B cell (primary cell): ENCODE results near the gene VASH1. TPM values are rescaled to one million over a fixed set of nuclear protein-coding genes. Genes with fewer than 3 reads are reported as not detected.

Source experiments
- ATAC-seq: fragments of 200-7000 bp; cut with Tn5 transposase; one replicate; pipeline ENCODE4 v1.10.0; 2021; ENCODE audit warnings: low read depth, mild to moderate bottlenecking, moderate number of reproducible peaks, moderate library complexity
- CTCF ChIA-PET: fragments of 350-600 bp; sonication (Branson Sonifier 250); formaldehyde crosslinking; loops from one replicate; lab custom pipeline; 2021; ENCODE audit warnings: antibody characterized with exemption, inconsistent platforms; lab: Charles Lee
- POLR2A ChIA-PET: fragments of 350-600 bp; sonication (Branson Sonifier 250); formaldehyde crosslinking; loops from one replicate; lab custom pipeline; 2021; ENCODE audit warnings: antibody characterized with exemption; lab: Charles Lee
- DNase-seq: peaks from one replicate; pipeline ENCODE4 v3.0.0; 2013
- H2AFZ ChIP-seq: 2 replicates; pipeline ENCODE4 v1.6.1; 2012; ENCODE audit warnings: mild to moderate bottlenecking, low read depth, low read length; ENCODE audit not compliant: insufficient read depth, poor library complexity, severe bottlenecking
- H3K27ac ChIP-seq, 2 donors: 1 replicate in 1 of 2; 2 replicates in 1 of 2; pipeline ENCODE4 v1.5.1; 2012 to 2013; ENCODE audit warnings: low read length in 2 of 2, mild to moderate bottlenecking in 2 of 2, moderate library complexity in 1 of 2
- H3K27me3 ChIP-seq, 4 experiments: fragments of 200-600 bp in 1 of 4; sonication (generic) in 1 of 4; replicated peaks in 1 of 4; 1 replicate in 2 of 4; 2 replicates in 2 of 4; pipeline versions ENCODE4 v1.6.1 to v1.7.0; 2013 to 2016; ENCODE audit warnings: low read length in 3 of 4, mild to moderate bottlenecking in 2 of 4, mixed read lengths in 1 of 4, moderate library complexity in 1 of 4; ENCODE audit not compliant: insufficient read depth in 4 of 4, control insufficient read depth in 3 of 4; ENCODE audit errors: control extremely low read depth in 1 of 4
- H3K36me3 ChIP-seq, 2 experiments: replicated peaks in 1 of 2; 1 replicate in 1 of 2; 2 replicates in 1 of 2; pipeline versions ENCODE4 v1.6.1 to v1.7.1; 2013; ENCODE audit warnings: low read length in 1 of 2; ENCODE audit not compliant: insufficient read depth in 2 of 2, control insufficient read depth in 1 of 2; ENCODE audit errors: control extremely low read depth in 1 of 2, extremely low read depth in 1 of 2
- H3K4me1 ChIP-seq, 2 donors: fragments of 200-600 bp in 1 of 2; sonication (generic) in 1 of 2; 1 replicate in 1 of 2; 2 replicates in 1 of 2; pipeline versions ENCODE4 v1.5.1 to v1.6.1; 2013 to 2017; ENCODE audit warnings: low read length in 2 of 2; ENCODE audit not compliant: control insufficient read depth in 2 of 2, insufficient read depth in 2 of 2
- H3K4me2 ChIP-seq: replicated peaks from 2 replicates; pipeline ENCODE3; 2012; ENCODE audit warnings: mild to moderate bottlenecking, low read depth, low read length; ENCODE audit not compliant: poor library complexity, severe bottlenecking
- H3K4me3 ChIP-seq, 5 experiments: fragments of 200-600 bp in 1 of 5; sonication (generic) in 1 of 5; 1 replicate in 3 of 5; 2 replicates in 2 of 5; pipeline versions ENCODE4 v1.5.1 to v1.7.0; 2011 to 2016; ENCODE audit warnings: low read length in 4 of 5, mild to moderate bottlenecking in 4 of 5, low read depth in 2 of 5, control low read depth in 1 of 5, moderate library complexity in 1 of 5; ENCODE audit not compliant: insufficient read depth in 1 of 5; ENCODE audit errors: control extremely low read depth in 1 of 5, extremely low read depth in 1 of 5
- H3K79me2 ChIP-seq: fragments of 200-600 bp; sonication (generic); one replicate; pipeline ENCODE4 v1.6.0; 2016; ENCODE audit warnings: low read length; ENCODE audit not compliant: control insufficient read depth, insufficient read depth
- H3K9ac ChIP-seq: fragments of 200-600 bp; sonication (generic); 2 replicates; pipeline ENCODE4 v1.6.1; 2017; ENCODE audit warnings: mild to moderate bottlenecking, low read length, moderate library complexity
- H3K9me3 ChIP-seq, 3 donors: one replicate each; pipeline versions ENCODE4 v1.6.1 to v1.7.1; 2013; ENCODE audit warnings: low read length in 2 of 3; ENCODE audit not compliant: control insufficient read depth in 2 of 3, insufficient read depth in 1 of 3; ENCODE audit errors: control extremely low read depth in 1 of 3
- H4K20me1 ChIP-seq: 2 replicates; pipeline ENCODE4 v1.6.0; 2012; ENCODE audit warnings: mild to moderate bottlenecking, low read length; ENCODE audit not compliant: insufficient read depth, control insufficient read depth, poor library complexity, severe bottlenecking
- H3K27ac Mint-ChIP-seq: one replicate; pipeline ENCODE4 v1.8.0; 2021; ENCODE audit warnings: mixed read lengths
- H3K27me3 Mint-ChIP-seq: one replicate; pipeline ENCODE4 v1.8.0; 2021; ENCODE audit warnings: mixed read lengths
- H3K4me1 Mint-ChIP-seq: one replicate; pipeline ENCODE4 v1.8.0; 2021; ENCODE audit warnings: mixed read lengths
- H3K4me3 Mint-ChIP-seq: one replicate; pipeline ENCODE4 v1.8.0; 2021; ENCODE audit warnings: mixed read lengths
- H3K9me3 Mint-ChIP-seq: one replicate; pipeline ENCODE4 v1.8.0; 2022; ENCODE audit warnings: mixed read lengths; ENCODE audit not compliant: insufficient read depth
- EZH2 ChIP-seq: IDR thresholded peaks from 2 replicates; pipeline ENCODE4 v1.6.1; 2012; ENCODE audit warnings: borderline replicate concordance, low read depth, mild to moderate bottlenecking, moderate library complexity, low read length; ENCODE audit not compliant: insufficient read depth, poor library complexity, severe bottlenecking
- WGBS: methylation state at CpG from one replicate; pipeline ENCODE4 v1.1.5; 2013; ENCODE audit warnings: missing lambda C conversion rate; ENCODE audit not compliant: insufficient coverage; 5-methylcytosine and 5-hydroxymethylcytosine counted together
- intact Hi-C: fragments of 100-400 bp; cut with micrococcal nuclease; formaldehyde crosslinking; loops from one replicate; pipeline ENCODE4 v1.10.0; 2022
- polyA plus RNA-seq: library from polyadenylated mRNA; depleted of rRNA; stranded (reverse); fragments of >200 nt; gene quantifications from 2 replicates; pipeline ENCODE4 v1.2.3, GENCODE V29; 2012
- total RNA-seq, 2 donors: library from RNA; stranded (reverse); fragments of 120-200 nt in 1 of 2; gene quantifications; 1 replicate in 1 of 2; 2 replicates in 1 of 2; pipeline versions ENCODE4 v1.2.3 to v1.2.4, GENCODE V29; 2013 to 2022
- TF ChIP-seq, protein P1 (sequence below): fragments of 200-600 bp; IDR thresholded peaks from one replicate; pipeline ENCODE4 v1.8.0; 2022; ENCODE audit warnings: antibody characterized with exemption, mild to moderate bottlenecking

The VASH1 gene
- total and polyA plus RNA-seq, 2 donors (not counting 1 experiment from before 2014, with no cell fraction given): 0.60 to 2.7 TPM

DNA sequence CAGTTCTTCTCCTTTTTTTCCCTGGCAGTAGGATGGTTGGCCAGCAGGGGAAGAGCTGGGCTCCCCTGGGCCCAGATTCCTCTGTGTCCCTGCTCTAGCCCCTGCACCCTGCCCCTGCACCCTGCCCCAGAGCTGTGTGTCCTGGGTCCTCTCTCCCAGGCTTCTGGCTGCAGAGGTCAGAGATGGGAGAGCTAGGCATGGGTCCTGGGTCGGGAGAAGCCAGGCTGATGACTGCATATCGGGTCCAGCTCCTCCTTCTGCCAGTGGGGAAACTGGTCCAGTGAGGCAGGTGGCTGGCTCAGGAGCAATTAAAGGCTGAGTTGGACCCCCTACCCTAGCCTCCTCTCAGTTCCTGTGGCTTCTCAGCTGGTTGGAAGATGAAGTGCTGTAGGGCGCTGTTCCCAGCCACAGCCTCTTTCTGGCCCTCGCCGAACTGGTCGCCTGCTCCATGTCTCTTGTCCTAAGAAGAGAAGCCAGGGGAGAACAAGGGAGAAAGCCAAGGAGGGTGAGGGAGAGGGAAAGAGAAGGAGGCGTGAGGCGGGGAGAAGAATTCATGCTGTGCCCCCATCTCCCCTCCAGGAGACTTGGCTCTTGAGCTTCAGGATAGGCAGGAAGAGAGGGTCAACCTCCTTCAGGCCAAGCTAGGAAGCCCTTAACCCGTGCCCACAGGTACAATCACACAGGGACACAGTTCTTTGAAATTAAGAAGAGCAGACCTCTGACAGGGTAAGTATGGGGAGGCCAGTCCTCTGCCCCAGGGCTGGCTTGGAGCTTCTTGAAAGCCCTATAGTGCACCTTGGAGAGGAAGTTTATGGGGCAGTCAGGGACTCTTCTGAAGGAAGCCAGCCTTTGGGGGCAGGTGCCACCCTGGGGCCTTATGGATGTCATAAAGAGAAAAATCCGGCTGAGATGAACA, 9.5 kb downstream of the VASH1 start:
- ChIA-PET POLR2A (no interaction called here), CTCF (interaction anchor here (1.5 kb wide), 1 partner anchor 10 kb away, joined by 3 read pairs; no protein-coding TSS in a partner anchor)
- intact Hi-C loops: no loop called here
- TF ChIP-seq, protein P1, sequence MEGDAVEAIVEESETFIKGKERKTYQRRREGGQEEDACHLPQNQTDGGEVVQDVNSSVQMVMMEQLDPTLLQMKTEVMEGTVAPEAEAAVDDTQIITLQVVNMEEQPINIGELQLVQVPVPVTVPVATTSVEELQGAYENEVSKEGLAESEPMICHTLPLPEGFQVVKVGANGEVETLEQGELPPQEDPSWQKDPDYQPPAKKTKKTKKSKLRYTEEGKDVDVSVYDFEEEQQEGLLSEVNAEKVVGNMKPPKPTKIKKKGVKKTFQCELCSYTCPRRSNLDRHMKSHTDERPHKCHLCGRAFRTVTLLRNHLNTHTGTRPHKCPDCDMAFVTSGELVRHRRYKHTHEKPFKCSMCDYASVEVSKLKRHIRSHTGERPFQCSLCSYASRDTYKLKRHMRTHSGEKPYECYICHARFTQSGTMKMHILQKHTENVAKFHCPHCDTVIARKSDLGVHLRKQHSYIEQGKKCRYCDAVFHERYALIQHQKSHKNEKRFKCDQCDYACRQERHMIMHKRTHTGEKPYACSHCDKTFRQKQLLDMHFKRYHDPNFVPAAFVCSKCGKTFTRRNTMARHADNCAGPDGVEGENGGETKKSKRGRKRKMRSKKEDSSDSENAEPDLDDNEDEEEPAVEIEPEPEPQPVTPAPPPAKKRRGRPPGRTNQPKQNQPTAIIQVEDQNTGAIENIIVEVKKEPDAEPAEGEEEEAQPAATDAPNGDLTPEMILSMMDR: no peak
- TF ChIP-seq EZH2: no peak
- H3K4me1 ChIP-seq: peaks cover 16% of the 10 kb centered on the region in 2 donors
- H3K4me2 ChIP-seq: no peak overlapping the region
- H3K79me2 ChIP-seq: no peaks in the 10 kb centered on the region
- 96% methylated on average over 7 of the region's 10 CpGs for WGBS
- H3K9ac ChIP-seq: no peak overlapping the region
- no peak overlapping the region for H3K4me3 ChIP-seq
- Mint-ChIP-seq H3K27ac (no peak overlapping the region), H3K4me1 (peaks cover 14% of the 10 kb centered on the region), H3K4me3 (no peak overlapping the region), H3K27me3 (peaks cover 3% of the 10 kb centered on the region), H3K9me3 (no peaks in the 10 kb centered on the region)
- no peak for ATAC-seq
- no peak for DNase-seq
- no peak overlapping the region for H3K27ac ChIP-seq
- no peak overlapping the region for H2AFZ ChIP-seq
- H3K27me3 ChIP-seq: peaks cover 0 to 9% (median 2%) of the 10 kb centered on the region in 4 experiments
- H3K9me3 ChIP-seq: no peaks in the 10 kb centered on the region
- H4K20me1 ChIP-seq: no peaks in the 10 kb centered on the region
- H3K36me3 ChIP-seq: no peaks in the 10 kb centered on the region

DNA sequence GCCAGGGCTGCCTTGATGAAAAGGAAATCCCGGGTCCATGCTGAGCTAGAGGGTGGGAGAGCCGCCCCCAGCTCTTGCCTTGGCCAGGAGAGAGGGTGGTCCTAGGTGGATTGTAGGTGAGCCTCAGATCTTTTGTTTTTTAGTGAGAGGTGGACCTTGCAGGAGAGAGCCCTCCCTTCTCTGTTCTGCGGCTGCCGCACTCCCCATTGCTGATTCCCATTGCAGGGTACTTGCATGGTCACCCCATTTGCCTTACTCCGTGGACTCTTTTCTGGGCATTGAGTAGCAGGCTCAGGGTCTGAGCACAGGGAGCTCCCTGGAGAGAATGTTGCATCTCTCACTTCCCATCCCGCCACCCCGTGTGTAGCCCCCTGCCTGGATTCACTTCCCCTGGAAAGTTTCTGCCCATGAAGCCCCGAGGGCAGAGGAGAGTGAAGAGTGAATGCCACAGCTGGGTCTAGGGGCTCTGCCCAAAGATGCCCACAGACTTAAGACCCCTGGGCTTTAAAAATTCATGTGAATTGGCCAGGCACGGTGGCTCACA, 10.2 kb downstream of the VASH1 start:
- whole genome bisulfite sequencing: 62% methylated on average over 5 of the region's 9 CpGs
- H3K36me3 ChIP-seq: no peaks in the 10 kb centered on the region
- peaks cover 0 to 9% (median 2%) of the 10 kb centered on the region in 4 experiments for H3K27me3 ChIP-seq
- no peak overlapping the region for H3K4me2 ChIP-seq
- no peak overlapping the region for H3K9ac ChIP-seq
- H3K4me3 Mint-ChIP-seq: no peak overlapping the region
- peaks cover 14% of the 10 kb centered on the region for H3K4me1 Mint-ChIP-seq
- TF ChIP-seq EZH2: no peak
- TF ChIP-seq, protein P1: no peak
- DNase-seq (no peak), ATAC-seq (no peak)
- intact Hi-C loops: no loop called here
- peaks cover 16% of the 10 kb centered on the region in 2 donors for H3K4me1 ChIP-seq
- H4K20me1 ChIP-seq: no peaks in the 10 kb centered on the region
- peaks cover 3% of the 10 kb centered on the region for H3K27me3 Mint-ChIP-seq
- no peaks in the 10 kb centered on the region for H3K9me3 ChIP-seq
- ChIA-PET POLR2A (no interaction called here), CTCF (interaction anchor here (1.5 kb wide), 1 partner anchor 10 kb away, joined by 3 read pairs; no protein-coding TSS in a partner anchor)
- no peak overlapping the region for H3K27ac ChIP-seq
- H3K4me3 ChIP-seq: no peak overlapping the region
- H3K79me2 ChIP-seq: no peaks in the 10 kb centered on the region
- no peaks in the 10 kb centered on the region for H3K9me3 Mint-ChIP-seq
- no peak overlapping the region for H3K27ac Mint-ChIP-seq
- H2AFZ ChIP-seq: no peak overlapping the region
